DND-41 (cell line): Measurements from ENCODE around the gene RGS7.

Source experiments
- EZH2 ChIP-seq: IDR thresholded peaks from 3 replicates; pipeline ENCODE4 v1.6.1; 2012; ENCODE audit warnings: borderline replicate concordance, low read depth, mild to moderate bottlenecking, moderate library complexity, low read length, inconsistent platforms; ENCODE audit not compliant: severe bottlenecking
- TF ChIP-seq, protein P1 (sequence below): IDR thresholded peaks from 2 replicates; pipeline ENCODE4 v1.5.1; 2012; ENCODE audit warnings: borderline replicate concordance, low read length, moderate library complexity, mild to moderate bottlenecking; ENCODE audit not compliant: poor library complexity, severe bottlenecking; ENCODE audit errors: extremely low read depth

DNA sequence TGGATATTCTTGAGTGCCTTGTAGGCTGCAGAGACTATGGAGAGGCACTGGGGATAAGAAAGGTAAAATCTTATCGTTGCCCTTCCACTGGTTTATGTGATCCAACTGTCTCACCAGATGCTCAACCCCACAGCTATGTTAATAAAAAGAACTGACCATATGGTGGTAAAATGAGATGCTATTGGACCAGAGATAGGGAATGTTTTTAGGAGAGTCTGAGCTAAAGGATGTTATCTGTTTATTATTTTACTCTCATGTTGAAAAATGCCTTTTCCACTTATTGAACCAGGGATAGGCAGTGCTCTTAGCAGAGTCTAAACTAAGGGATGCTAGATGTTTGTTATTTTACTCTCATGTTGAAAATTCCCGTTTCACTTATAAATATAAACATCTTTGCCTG is 572.2 kb downstream of the RGS7 start:
- TF ChIP-seq, protein P1, sequence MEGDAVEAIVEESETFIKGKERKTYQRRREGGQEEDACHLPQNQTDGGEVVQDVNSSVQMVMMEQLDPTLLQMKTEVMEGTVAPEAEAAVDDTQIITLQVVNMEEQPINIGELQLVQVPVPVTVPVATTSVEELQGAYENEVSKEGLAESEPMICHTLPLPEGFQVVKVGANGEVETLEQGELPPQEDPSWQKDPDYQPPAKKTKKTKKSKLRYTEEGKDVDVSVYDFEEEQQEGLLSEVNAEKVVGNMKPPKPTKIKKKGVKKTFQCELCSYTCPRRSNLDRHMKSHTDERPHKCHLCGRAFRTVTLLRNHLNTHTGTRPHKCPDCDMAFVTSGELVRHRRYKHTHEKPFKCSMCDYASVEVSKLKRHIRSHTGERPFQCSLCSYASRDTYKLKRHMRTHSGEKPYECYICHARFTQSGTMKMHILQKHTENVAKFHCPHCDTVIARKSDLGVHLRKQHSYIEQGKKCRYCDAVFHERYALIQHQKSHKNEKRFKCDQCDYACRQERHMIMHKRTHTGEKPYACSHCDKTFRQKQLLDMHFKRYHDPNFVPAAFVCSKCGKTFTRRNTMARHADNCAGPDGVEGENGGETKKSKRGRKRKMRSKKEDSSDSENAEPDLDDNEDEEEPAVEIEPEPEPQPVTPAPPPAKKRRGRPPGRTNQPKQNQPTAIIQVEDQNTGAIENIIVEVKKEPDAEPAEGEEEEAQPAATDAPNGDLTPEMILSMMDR = no peak
- TF ChIP-seq EZH2 = no peak
